GM21526 (cell line): ENCODE results near the gene PRTFDC1.
A peak's percentile ranks its signal among the peaks of the same experiment; 100 is the strongest.
"Not testable (repeated sequence)": the region's sequence is repeated elsewhere in the genome, so short reads cannot be mapped to it uniquely, and the experiment has no call there.

Experiments
- ATAC-seq: cut with Tn5 transposase; IDR thresholded peaks from one replicate; pipeline ENCODE4 v1.9.1; 2021; ENCODE audit warnings: moderate library complexity; ENCODE audit not compliant: unreplicated experiment, low FRiP score

PRTFDC1 gene

DNA sequence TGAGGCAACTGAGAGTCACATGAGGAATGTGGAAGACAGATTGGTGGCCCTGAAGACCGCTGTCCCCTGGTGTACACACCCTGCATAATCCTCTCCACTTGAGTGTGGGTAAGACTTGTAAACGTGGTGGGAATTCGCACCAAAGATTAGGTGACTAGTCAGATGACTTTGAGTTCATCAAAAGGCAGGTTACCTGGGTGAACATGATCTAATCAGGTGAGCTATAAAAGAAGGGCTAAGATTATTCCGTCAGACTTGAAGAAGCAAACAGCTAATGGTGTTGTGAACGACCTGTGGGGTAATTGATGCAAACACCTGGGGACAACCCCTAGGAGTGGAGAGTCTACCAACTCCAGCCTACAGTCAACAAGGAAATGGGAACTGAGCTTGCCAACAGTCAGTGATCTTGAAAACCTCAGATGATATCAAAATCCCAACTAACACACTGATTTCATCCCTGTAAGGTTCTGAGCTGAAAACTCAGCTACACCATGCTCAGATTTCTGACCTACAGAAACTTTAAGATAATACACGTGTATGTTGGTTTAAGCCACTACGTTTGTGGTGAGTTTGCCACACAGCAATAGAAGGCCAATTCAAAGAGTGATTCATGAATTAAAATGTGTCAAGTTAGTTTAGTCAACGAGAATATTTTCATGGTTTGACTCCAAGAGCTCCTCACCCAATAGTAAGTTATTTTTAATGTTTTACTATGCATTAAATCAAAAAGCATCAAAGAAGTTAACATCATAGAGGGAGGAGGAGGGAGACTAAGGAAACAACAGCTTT is 16.7 kb downstream of the PRTFDC1 start:
- ATAC-seq, result no peak

DNA sequence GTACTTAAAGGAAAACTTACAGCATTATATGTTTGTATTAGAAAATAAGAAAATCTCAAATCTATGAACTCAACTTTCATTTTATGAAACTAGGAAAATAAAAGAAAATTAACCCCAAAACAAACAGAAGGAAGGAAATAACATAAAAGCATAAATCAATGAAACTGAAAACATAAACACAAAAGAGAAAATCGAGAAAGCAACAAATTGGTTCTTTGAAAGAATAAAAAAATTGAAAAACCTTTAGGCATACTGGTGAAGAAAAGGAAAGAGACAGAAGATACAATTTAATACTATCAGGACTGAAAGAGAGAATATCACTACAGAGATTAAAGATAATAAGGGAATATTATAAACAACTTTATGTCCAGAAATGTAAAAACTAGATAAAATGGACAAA is 21.2 kb downstream of the PRTFDC1 start:
- no peak for ATAC-seq

DNA sequence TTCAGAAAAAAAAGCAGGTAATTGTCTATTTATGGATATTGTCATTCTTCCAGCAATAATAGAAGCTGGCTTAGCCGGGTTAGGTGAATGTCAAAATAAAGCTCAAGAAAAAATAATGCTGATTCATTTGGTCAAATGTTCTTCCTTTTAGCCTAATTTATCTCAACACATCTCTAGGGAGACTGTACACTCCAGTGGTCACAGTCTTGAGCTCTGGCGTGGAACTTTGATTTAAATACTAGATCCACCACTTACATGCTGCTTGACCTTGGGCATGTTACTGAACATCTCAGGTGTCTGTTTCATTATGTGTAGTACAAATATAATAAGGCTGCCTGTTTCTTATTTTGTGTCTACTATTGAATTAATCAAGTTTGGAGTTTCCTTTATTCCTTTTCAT is 22.0 kb downstream of the PRTFDC1 start:
- ATAC-seq, result peak; percentile 79

DNA sequence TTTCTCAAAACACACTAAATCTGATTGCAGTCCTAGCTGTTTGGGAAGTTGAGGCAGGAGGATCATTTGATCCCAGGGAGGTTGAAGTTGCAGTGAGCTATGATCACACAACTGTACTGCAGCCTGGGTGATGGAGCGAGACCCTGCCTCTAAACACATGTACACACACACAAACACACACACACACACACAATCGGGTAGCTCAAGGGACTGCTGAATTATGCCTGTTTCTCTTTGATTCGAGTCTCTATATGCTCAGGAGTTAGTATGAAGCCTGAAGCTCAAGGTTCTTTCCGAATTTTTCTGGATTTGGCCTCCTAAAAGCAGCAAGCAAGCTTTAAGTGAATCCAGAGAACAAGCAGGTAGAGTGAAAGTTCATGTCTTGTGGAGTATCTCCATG is 22.5 kb downstream of the PRTFDC1 start:
- no peak for ATAC-seq

DNA sequence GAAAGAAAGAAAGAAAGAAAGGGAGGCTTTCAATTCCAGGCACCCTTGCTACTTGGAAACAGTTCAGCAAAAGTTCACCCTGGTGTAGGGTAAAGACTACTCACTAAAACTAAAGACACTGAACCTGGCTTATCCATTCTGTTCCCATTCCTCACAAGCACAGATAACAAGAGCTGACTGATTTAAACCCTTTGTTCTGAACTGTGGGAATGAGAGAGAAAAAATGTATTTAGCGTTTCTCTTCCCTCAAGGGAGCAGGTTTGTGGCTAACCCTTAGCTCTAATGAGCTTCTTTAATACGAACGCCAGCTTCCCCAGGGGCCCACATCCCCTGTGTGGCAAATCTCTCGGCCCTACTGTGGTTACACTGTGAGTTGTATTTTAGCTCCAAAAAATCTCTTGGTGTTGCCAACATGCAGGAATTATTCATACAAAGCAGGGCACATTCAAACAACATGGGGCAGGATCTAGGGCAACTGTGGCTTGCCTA is 23.3 kb downstream of the PRTFDC1 start:
- no peak for ATAC-seq

DNA sequence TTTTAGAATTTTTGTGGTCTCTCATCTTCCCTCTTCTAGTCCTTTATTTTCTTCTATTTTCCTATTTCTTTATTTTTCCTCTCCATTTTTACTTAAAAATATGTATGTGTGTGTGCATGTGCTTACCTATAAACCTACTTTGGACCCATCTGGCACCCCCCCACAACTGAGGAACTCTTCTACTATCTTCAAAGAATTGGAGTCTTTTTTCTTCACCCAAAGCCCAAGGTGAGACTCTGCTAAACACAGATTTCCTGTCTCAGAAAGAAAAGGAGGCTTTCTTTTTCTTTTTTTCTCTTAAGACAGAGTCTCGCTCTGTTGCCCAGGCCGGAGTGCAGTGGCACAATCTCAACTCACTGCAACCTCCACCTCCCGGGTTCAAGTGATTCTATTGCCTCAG is 24.2 kb downstream of the PRTFDC1 start:
- no peak for ATAC-seq

DNA sequence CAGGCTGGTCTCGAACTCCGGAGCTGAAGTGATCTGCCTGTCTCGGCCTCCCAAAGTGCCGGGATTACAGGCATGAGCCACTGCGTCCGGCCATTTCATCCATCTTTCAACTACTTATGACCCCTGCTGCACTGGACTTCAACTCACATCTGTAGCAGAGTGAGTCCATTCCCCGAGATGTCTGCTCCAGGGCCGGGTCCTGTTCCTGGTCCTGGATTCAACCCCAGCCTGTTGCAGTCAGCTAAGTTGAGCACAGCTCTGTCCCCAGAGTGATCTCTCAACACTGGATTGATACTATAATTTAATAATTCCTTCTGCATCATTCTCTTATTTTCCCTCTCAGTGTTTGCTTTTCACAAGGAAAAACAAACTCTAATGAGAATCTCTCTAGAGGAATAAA is 25.8 kb downstream of the PRTFDC1 start:
- ATAC-seq, result no peak

DNA sequence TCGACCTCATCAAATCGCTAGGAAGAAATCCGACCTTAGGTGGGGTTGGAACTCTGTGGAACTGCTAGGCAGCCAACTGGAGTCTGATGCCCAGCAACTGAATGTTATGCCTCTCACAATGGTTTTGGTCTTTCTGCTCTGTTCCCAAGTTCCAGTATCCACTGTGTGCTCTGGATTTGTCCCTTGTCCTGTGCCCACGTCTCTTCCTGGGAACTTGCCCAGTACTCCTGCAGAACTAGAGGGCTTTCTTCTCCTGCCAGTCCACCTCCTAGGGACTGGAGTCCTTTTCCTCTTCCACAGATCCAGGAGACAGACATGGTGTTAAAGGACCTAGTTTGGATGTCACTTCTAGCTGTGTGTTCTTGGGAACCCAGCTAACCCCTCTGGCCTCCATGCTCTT is 26.6 kb downstream of the PRTFDC1 start:
- no peak for ATAC-seq

DNA sequence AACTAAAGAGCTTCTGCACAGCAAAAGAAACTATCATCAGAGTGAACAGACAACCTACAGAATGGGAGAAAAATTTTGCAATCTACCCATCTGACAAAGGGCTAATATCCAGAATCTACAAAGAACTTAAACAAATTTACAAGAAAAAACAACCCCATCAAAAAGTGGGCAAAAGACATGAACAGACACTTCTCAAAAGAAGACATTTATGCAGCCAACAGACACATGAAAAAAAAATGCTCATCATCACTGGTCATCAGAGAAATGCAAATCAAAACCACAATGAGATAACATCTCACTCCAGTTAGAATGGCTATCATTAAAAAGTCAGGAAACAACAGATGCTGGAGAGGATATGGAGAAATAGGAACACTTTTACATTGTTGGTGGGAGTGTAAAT is 27.9 kb downstream of the PRTFDC1 start:
- not testable (repeated sequence) for ATAC-seq

DNA sequence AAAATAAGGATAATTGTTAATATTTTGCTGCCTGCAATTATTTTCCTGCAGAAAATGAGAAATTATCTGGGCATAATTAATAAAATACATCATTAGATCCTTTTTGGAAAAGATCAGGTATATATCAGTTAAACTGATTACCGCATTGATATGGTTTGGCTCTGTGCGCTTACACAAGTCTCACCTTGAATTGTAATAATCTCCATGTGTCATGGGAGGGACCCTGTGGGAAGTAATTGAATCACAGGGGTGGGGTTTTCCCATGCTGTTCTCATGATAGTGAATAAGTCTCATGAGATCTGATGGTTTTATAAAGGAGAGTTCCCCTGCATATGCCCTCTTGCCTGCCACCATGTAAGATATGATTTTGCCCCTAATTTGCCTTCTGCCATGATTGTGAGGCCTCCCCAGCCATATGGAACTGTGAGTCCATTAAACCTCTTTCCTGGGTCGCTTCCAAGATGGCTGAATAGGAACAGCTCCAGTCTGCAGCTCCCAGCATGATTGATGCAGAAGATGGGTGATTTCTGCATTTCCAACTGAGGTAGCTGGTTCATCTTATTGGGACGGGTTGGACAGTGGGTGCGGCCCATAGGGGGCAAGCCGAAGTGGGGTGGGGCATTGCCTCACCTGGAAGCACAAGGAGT is 30.1 kb downstream of the PRTFDC1 start:
- not testable (repeated sequence) for ATAC-seq

DNA sequence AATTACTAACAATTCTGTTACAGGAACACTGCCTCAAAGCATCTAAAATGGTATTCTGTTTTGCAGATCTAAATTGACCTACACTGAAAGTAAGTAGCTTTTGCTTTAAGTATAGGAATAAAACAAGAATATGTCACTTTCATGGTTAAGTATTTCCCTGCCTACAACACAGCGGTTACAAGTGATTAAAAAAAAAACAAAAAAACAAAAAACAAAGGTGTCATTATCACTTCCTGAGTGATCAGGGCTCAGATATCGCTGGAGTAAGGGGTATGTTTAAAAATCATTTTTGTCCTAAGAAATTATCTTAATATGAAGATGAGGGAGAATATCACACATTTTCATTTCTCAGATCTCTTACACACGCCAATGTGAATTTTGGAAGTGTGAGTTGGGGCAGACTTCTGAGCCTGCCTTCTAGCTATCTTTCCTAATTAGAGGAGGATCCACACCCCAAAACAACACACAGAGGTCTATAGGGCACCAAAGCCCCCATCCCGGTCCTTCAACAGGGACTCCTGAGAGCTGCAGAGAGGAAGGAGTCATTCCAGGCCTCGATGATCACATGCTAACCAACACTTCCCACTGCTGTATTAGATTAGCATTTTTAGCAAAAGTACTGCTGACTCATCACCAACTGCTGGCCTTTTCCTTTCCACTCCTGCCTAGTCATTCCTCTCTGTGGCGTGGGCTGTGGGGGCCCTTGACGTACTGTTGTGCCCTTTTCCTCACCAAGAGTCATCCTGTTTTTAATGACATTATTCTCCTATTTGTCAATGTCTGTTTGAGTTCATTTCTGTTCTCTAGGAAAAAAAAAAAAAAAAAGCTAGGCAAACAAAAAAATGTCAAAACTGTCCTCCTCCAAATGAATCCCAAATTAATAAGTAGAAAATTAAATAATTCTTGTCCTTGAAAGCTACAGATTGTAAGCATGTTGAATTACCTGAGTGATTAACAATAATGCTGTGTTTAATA is 31.2 kb downstream of the PRTFDC1 start:
- ATAC-seq, result peak; percentile 90

DNA sequence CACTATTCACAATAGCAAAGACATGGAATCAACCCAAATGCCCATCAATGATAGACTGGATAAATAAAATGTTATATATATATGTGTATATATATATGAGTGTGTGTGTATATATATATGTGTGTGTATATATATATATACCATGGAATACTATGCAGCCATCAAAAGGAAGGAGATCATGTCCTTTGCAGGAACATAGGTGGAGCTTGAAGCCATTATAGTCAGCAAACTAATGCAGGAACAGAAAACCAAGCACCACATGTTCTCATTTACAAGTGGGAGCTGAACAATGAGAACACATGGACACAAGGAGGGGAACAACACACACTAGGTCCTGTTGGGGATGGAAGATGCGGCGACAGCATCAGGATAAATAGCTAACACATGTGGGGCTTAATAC is 32.2 kb downstream of the PRTFDC1 start:
- ATAC-seq, result not testable (repeated sequence)

DNA sequence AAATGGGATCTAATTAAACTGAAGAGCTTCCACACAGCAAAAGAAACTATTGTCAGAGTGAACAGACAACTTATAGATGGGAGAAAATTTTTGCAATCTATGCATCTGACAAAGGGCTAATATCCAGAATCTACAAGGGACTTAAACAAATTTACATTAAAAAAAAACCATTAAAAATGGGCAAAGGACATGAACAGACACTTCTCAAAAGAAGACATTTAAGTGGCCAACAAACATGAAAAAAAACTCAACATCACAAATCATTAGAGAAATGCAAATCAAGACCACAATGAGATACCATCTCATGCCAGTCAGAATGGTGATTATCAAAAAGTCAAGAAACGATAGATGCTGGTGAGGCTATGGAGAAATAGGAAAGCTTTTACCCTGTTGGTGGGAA is 32.8 kb downstream of the PRTFDC1 start:
- ATAC-seq, result not testable (repeated sequence)

DNA sequence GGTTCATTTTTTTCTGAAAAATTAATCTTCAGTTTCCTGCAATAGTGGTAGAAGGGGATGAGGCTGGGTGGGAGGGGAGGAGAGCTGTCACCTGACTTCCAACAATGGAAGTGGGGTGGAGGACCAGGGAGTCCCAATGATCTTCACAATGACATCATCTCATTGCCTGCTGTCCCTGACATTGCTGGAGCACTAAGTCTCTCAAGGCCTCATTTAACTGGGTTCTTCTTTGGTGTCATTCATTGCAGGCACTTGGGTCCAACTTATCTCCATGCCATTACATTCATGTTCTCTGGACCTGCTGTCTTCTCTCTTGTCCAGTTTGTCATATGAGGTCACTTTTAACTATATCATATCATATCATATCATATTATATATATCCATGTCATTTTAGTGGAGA is 34.4 kb downstream of the PRTFDC1 start:
- ATAC-seq, result no peak

DNA sequence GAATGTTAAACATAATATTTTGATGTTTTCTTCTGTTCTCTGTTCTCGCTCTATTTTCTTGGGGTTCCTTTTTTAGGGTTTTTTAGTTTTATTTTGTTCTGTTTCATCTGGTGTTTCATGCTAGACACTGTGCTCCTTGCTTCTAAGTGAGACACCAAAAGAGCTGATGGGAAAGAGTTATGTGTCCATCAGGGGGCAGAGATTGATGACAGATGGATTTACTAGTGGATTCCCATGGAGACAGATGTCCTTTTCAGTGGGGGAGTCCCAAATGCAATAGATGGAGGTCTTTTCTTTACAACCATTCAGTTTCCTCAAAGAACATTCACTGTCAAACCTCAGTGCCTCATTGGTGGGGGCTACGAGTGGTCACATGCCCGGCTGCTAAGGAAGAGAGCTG is 34.9 kb downstream of the PRTFDC1 start:
- no peak for ATAC-seq

DNA sequence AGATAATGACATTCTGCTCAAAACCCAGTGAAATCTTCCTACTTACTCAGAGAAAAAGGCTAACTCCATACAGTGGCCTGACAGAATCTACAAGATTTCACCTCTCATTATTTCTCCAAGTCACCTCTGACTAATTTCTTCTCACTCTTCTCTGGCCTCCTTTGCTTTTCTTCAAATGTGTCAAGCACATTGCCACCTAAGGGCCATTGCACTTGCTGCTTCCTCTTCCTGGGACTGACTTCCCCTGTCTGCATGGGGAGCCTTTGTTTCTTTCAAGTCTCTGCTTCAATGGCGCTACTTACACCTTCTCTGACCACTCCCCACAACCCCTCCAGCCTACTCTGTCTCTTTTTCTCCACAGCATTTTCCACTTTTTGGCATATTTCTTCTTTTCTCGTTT is 36.0 kb downstream of the PRTFDC1 start:
- ATAC-seq, result no peak

DNA sequence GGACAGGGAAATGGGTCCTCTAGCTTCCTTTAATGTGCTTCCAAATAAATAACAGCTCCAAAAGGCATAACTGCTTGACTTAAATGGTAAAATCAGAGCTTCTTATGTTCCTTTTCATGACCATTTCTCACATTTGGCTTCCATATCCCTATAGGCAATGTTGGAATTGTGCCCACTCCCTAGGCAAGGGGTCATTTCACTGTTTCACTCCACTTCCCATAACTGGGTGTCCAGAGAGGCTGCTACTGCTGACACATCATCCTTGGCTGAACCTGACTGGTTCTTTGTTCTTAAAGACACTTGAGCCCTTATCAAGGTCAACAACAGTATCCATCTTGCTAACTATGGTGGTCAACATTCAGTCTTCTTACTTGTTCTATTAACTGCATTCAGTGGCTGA is 37.1 kb downstream of the PRTFDC1 start:
- no peak for ATAC-seq

DNA sequence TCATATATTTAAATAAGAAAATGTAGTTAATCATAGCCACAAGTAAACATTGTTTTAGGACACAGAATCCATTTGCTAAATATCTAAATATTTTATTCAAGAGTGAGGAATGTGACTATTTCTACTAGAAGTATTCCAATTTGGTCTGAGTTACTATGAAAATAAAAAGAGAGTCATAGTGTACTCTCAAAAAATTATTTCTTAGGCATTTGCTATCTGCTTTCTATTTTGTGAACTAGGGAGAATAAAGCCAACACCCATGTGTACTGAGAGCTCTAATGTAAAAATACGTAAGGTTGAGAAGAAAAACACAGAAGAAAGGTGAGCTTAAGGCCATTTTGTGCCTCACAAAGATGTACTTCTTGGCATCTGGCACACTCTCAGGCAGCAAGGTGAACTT is 38.3 kb downstream of the PRTFDC1 start:
- ATAC-seq, result no peak

DNA sequence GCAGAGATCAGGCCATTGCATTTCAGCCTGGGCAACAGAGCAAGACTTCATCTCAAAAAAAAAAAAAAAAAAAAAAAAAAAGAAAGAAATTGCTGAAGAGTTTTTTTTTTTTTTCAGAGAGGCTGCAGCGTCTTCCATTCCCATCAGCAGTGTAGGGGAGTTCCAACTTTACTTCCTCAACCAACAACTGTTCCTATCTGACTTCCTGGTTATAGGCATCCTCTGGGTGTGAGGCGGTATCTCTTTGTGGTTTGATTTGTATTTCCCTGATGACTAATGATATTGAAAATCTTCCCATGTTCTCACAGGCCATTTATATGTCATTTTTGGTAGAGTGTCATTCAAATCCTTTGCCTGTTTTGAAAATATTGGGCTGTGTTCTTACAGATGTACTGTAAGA is 40.2 kb downstream of the PRTFDC1 start:
- no peak for ATAC-seq

DNA sequence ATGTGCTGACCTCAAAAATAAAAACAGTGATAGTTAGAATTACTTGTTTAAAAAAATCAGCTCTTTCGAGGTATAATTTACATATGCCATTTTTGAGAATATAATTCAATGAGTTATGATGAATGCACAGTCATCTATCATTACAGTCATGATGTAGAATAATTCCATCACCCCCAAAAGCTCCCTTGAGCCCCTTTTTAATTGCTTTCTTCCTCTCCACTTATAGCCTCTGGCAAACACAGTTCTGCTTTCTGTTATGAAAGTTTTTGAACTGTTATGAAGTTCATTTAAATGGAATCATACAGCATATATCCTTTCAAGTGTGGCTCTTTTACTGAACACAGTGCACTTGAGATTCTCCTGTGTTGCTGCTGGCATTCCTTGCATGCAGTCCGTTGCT is 41.4 kb downstream of the PRTFDC1 start:
- no peak for ATAC-seq

DNA sequence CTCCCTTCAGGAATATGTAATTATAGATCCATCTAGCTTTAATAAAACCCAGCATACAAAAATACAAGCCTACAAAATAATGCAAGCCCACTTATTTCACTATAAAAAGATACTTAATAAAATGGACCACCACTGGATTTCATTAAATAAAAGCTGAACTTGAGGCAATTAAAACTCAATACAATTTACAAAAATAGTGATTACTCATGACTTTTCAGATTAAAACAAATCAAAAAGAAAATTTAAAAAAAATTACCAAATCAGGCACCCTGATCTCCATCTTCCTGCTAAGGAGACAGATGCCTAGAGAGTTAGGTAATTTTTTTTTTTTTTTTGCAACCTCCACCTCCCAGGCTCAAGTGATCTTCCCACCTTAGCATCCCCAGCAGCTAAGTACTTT is 41.8 kb downstream of the PRTFDC1 start:
- ATAC-seq, result no peak
